Measurements from ENCODE around the gene ABHD16A.
A peak's percentile ranks its signal among the peaks of the same experiment; 100 is the strongest.

The ABHD16A gene

DNA sequence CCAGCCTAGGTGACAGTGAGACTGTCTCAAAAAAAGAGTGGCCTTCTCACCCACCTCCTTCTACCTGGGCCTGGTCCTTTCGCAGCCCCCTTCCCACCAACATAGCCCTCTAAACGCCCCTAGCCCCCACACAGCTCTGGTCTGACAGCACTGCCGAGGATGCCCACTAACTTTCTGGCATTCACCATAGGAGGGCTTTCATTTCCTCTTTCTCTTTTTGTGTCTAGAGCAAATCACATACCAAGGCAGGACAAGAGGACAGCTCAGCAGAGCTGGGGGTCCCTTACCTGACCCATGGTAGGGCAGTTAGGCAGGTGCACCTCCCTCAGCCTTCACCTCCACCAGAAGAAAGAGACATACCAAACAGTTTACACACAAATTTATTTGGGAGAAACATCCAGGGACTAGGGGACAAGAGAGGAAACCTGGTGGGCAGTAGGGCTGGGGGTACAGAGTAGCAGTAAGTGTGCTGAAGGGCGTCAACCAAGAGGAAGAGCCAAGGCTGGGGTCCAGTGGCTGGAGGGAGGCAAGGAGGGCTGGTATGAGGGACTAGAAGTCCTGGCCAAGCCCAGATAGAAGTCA is 26.7 kb downstream of the ABHD16A start:
- FAIRE-seq (no peak), DNase-seq (ENCODE audit: insufficient read length, low spot score) (no peak)
- TF ChIP-seq, protein P1, sequence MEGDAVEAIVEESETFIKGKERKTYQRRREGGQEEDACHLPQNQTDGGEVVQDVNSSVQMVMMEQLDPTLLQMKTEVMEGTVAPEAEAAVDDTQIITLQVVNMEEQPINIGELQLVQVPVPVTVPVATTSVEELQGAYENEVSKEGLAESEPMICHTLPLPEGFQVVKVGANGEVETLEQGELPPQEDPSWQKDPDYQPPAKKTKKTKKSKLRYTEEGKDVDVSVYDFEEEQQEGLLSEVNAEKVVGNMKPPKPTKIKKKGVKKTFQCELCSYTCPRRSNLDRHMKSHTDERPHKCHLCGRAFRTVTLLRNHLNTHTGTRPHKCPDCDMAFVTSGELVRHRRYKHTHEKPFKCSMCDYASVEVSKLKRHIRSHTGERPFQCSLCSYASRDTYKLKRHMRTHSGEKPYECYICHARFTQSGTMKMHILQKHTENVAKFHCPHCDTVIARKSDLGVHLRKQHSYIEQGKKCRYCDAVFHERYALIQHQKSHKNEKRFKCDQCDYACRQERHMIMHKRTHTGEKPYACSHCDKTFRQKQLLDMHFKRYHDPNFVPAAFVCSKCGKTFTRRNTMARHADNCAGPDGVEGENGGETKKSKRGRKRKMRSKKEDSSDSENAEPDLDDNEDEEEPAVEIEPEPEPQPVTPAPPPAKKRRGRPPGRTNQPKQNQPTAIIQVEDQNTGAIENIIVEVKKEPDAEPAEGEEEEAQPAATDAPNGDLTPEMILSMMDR (IDR thresholded peaks at IDR 0.05; ENCODE audit: insufficient read depth, missing control alignments) = no peak

DNA sequence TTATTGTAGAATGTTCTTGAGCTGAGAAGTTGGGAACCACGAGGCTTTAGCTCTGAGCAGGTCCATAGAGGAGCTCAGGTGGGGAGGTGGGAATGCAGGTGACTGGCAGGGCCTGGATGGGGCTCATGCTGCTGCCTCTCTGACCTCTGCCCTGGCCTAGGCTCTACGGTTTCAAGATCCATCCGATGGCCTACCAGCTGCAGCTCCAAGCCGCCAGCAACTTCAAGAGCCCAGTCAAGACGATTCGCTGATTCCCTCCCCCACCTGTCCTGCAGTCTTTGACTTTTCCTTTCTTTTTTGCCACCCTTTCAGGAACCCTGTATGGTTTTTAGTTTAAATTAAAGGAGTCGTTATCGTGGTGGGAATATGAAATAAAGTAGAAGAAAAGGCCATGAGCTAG is 33.4 kb downstream of the ABHD16A start, which contains the start of gene LY6G5B:
TSS of gene LY6G5B (plus strand) at position 301 of the 400 bp plus-strand sequence. CDS start 975 bp downstream, outside the sequence.
- DNase-seq (ENCODE audit: insufficient read length, low spot score) (no peak), FAIRE-seq (no peak)
- TF ChIP-seq, protein P1 (IDR thresholded peaks at IDR 0.05; ENCODE audit: insufficient read depth, missing control alignments) = no peak

DNA sequence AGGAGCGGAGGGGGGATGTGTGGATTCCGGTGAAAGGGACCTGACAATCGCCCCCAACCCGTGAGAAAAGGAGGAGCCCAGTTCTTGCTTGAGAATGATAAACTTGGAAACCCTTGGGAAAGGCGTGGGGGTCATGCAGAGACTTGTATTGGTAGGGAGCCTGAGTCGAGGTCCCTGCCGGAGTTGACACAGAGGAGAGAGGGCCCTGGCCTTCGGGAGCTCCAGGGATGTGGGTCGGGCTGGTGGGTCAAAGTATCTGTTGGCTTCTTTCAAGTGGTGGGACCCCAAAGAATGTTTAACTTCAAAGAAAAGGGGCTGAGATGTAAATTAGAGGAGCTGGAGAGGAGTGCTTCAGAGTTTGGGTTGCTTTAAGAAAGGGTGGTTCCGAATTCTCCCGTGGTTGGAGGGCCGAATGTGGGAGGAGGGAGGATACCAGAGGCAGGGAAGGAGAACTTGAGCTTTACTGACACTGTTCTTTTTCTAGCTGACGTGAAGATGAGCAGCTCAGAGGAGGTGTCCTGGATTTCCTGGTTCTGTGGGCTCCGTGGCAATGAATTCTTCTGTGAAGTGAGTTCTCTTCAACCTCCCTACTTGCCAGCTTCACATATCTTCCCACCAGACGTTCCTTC is 36.7 kb downstream of the ABHD16A start:
- no peak for DNase-seq (ENCODE audit: insufficient read length, low spot score)
- no peak for FAIRE-seq
- TF ChIP-seq, protein P1 (IDR thresholded peaks at IDR 0.05; ENCODE audit: insufficient read depth, missing control alignments) = no peak

DNA sequence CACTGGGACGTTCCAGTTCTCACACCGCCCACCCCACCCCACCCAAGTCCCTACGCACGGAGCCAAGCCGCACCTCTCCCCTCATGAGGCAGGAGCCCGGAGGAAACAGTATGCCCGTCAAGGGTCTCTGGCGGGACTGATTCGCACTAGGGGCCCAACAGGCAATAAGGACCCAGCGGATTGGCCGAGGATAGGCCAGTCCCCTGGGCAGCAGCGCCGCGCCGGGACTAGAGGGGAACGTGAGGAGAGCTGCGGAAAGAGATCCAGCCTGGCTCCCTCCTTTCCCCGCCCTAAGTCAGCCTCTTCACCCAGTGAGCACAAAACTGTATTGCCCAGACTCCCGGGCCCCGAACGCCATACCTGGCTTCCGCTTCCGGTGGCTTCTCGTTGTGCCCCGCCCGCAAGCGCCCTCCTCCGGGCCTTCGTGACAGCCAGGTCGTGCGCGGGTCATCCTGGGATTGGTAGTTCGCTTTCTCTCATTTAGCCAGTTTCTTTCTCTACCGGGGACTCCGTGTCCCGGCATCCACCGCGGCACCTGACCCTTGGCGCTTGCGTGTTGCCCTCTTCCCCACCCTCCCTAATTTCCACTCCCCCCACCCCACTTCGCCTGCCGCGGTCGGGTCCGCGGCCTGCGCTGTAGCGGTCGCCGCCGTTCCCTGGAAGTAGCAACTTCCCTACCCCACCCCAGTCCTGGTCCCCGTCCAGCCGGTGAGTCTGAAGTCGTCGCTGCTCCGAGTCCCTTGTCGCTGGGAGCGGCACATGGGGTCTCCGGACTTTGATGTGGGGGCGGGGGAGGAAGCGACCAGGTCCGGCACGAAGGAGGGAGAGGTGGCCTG is 37.4 kb downstream of the ABHD16A start, which contains the start of gene CSNK2B:
TSS of gene CSNK2B (plus strand) at position 580 of the 836 bp plus-strand sequence. CDS start 752 bp downstream, outside the sequence.
- peak; percentile 93 for DNase-seq (ENCODE audit: insufficient read length, low spot score)
- no peak for FAIRE-seq
- TF ChIP-seq, protein P1 (IDR thresholded peaks at IDR 0.05; ENCODE audit: insufficient read depth, missing control alignments) = no peak

DNA sequence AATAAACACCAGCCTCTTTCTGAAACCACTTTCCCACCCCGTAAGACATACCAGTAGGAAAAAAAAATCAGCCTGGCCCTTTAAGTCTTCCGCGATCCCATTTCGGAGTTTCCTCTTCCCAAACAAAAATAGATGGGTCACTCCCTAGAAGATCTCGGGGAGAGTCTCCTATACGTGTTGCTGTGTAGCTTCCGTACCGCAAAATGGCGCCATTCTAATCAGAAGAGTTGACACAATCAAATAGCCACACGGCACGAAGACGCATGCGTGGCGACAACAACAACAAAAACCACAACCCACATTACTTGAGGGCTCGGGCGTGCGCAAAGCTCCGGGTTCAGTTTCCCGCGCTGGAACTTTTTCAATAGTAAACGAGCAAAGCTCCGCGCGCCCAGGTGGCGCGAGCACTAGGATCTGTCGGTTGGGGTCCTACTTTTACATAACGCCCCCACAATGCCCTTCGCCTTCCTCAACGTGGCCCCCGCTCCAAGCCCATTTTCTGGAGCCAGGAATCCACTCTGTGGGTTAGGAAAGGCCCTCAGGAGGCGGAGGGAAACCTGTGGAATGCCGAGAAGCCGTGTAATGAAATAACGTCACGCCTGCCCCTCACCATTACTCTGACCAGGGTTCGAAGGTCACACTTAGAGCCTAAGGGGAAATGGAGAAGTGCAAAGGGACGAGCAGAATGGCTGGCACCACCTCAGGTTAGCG is 38.2 kb downstream of the ABHD16A start, which contains the start of gene GPANK1:
TSS of gene GPANK1 (minus strand) at position 208 of the 711 bp plus-strand sequence. CDS start 519 bp downstream, outside the sequence.
- DNase-seq (ENCODE audit: insufficient read length, low spot score) (peak; percentile 65), FAIRE-seq (no peak)
- TF ChIP-seq, protein P1 (IDR thresholded peaks at IDR 0.05; ENCODE audit: insufficient read depth, missing control alignments) = no peak

- FAIRE-seq (no peak), DNase-seq (ENCODE audit: insufficient read length, low spot score) (no peak)
- TF ChIP-seq, protein P1 (IDR thresholded peaks at IDR 0.05; ENCODE audit: insufficient read depth, missing control alignments) = no peak
Measured at GRCh38 chr6:31663961-31664789, 38.9 kb downstream of the ABHD16A start.
